ENCODE data around the gene SLC9A7. TPM values are rescaled to one million over a fixed set of nuclear protein-coding genes. Genes with fewer than 3 reads are reported as not detected.
A peak's percentile ranks its signal among the peaks of the same experiment; 100 is the strongest.
"Not testable (repeated sequence)": the region's sequence is repeated elsewhere in the genome, so short reads cannot be mapped to it uniquely, and the experiment has no call there.

SLC9A7 gene
- total RNA-seq, 1 donor, result 46.6 TPM

DNA sequence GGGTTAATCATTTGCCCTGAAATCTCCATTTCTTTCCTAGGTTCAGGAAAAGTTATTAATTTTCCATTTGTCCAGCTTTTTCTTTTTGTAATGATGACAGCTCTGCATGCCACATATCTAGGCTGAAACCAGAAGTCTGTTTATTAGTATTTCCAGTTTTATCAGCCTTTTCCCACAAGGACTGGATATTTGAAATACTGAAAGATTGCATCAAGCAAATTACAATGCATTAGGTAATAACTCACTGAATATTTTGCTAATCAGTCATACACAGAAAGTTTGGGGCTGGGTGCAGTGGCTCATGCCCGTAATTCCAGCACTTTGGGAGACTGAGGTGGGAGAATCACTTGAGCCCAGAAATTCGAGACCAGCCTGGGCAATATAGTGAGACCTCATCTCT, 21.5 kb downstream of the SLC9A7 start:
- no peak overlapping the region for H3K4me3 ChIP-seq (ENCODE audit: low read depth, low read length)
- TF ChIP-seq, protein P1, sequence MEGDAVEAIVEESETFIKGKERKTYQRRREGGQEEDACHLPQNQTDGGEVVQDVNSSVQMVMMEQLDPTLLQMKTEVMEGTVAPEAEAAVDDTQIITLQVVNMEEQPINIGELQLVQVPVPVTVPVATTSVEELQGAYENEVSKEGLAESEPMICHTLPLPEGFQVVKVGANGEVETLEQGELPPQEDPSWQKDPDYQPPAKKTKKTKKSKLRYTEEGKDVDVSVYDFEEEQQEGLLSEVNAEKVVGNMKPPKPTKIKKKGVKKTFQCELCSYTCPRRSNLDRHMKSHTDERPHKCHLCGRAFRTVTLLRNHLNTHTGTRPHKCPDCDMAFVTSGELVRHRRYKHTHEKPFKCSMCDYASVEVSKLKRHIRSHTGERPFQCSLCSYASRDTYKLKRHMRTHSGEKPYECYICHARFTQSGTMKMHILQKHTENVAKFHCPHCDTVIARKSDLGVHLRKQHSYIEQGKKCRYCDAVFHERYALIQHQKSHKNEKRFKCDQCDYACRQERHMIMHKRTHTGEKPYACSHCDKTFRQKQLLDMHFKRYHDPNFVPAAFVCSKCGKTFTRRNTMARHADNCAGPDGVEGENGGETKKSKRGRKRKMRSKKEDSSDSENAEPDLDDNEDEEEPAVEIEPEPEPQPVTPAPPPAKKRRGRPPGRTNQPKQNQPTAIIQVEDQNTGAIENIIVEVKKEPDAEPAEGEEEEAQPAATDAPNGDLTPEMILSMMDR (IDR thresholded peaks at IDR 0.05; ENCODE audit: insufficient read depth, low read depth, low read length), result no peak
- DNase-seq (ENCODE audit: low read depth), result peak; percentile 61

DNA sequence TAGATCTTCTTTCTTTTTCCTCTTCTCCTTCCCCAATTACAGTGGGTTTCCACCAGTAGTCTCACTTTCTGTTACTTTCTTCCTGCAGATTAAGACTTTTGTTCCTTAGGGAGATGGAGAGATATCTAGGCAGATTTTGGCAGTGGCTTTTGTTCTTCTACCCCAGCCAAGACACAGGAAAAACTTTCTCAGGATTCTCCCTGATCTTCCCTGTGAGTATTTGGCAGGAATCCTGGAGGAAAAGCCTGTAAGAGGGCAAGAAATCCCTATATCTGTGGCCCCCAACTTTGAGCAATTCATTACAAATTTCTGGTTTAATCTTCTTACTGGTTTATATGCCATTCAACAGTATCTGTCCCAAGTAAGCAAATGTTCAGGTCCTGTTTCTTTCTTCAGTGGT, 21.9 kb downstream of the SLC9A7 start:
- peak; percentile 13 for DNase-seq (ENCODE audit: low read depth)
- H3K4me3 ChIP-seq (ENCODE audit: low read depth, low read length), result no peak overlapping the region
- TF ChIP-seq, protein P1 (IDR thresholded peaks at IDR 0.05; ENCODE audit: insufficient read depth, low read depth, low read length), result no peak

GRCh38 chrX:46735622-46736021, 23.3 kb downstream of the SLC9A7 start:
- H3K4me3 ChIP-seq (ENCODE audit: low read depth, low read length), result no peak overlapping the region
- TF ChIP-seq, protein P1 (IDR thresholded peaks at IDR 0.05; ENCODE audit: insufficient read depth, low read depth, low read length), result no peak
- DNase-seq (ENCODE audit: low read depth), result no peak

- H3K4me3 ChIP-seq (ENCODE audit: low read depth, low read length), result no peak overlapping the region
- DNase-seq (ENCODE audit: low read depth), result no peak
- TF ChIP-seq, protein P1 (IDR thresholded peaks at IDR 0.05; ENCODE audit: insufficient read depth, low read depth, low read length), result no peak
Observed at GRCh38 chrX:46733226-46733625, 25.7 kb downstream of the SLC9A7 start.

GRCh38 chrX:46730765-46731164, 28.2 kb downstream of the SLC9A7 start:
- DNase-seq (ENCODE audit: low read depth), result peak; percentile 11
- TF ChIP-seq, protein P1 (IDR thresholded peaks at IDR 0.05; ENCODE audit: insufficient read depth, low read depth, low read length), result no peak
- no peak overlapping the region for H3K4me3 ChIP-seq (ENCODE audit: low read depth, low read length)

GRCh38 chrX:46727441-46727840, 31.5 kb downstream of the SLC9A7 start:
- TF ChIP-seq, protein P1 (IDR thresholded peaks at IDR 0.05; ENCODE audit: insufficient read depth, low read depth, low read length), result no peak

DNA sequence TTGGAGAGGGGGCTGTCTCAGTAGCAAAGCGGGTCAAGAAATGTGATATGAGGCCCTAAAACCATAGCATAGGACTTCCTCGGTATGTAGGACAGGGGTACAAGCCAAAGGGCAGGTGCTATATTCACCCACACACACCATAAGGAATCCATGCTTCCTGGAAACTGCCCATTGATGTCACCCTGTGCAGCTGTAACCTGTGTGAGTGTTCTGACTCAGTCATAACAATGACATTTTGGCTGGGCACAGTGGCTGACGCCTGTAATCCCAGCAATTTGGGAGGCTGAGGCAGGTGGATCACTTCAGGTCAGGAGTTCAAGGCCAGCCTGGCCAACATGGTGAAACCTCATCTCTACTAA, 35.4 kb downstream of the SLC9A7 start:
- DNase-seq (ENCODE audit: low read depth), result not testable (repeated sequence)

More at GRCh38 chrX:46727441-46727840, 31.5 kb downstream of the SLC9A7 start:
- H3K4me3 ChIP-seq (ENCODE audit: low read depth, low read length), result no peak overlapping the region
- DNase-seq (ENCODE audit: low read depth), result peak; percentile 11

More for the DNA sequence above, 35.4 kb downstream of the SLC9A7 start:
- H3K4me3 ChIP-seq (ENCODE audit: low read depth, low read length), result not testable (repeated sequence)
